ENCODE measurements around the gene DPYD.

DPYD gene

DNA sequence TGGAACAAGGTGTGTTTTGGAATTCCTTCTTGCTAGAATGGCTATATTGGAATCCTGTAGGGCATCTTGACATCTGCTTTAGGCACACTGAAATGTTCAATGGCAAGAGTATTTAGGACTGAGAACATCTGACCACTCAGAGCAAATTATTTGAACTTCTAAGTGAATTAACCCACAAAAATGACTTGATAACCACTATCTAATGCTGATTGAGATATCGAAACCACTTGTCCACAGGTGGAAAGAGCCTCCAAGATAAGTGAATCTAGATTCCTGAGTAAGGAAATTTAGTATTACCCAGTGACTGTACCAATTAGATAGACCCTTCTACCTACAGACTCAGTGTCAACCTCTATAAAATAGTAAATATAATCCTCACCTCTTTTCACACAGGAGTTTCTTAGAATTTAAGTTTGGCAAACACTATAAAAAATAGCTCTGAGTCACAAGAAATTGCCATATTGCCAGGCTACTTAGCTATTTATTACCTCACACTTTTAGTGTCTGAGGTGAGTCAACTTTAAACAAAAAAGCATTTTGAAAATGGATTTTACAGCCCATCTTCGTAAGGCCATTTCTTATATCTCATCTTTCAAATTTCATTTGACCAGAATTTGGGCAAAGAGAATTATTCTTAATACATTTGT lies 777.5 kb downstream of the DPYD start:
- no peak for DNase-seq (ENCODE audit: low read depth)

DNA sequence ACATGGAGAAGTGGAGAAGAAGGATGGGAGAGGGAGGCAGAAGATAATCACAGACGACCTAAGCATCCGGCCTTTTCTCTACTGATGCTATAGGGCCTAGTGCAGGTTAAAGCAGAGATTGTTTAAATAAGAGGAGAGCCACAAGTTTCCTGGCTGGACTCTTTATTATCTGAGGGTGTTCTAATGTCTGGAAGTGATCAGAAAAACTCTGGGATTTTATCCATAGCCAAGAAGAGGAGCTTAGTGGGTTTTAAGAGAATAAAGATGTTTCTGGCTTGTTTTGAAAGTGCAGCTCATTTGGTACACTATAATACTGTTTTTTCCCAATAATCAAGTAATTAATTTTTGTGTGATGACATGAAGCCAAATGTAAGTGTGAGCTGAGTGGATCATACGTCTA lies 780.2 kb downstream of the DPYD start:
- DNase-seq (ENCODE audit: low read depth), result no peak

DNA sequence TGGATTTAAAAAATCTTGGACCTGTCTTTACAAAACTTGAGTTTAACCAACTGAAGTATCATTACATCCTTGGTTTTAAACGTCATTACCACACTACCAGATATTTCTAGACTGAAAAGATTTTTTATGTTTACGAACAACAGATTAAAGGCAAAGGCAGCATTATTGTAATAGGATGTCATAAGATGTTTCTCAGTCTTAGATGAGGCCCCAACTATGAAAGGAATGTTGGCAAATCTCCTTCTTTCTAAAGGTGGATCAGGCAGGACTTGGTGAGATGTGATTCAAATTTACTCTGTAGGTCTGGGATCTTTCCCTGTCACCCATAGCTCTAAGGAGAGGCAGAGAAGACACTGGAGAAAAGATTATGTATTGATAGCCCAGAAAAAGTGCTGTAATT lies 781.3 kb downstream of the DPYD start:
- no peak for DNase-seq (ENCODE audit: low read depth)

DNA sequence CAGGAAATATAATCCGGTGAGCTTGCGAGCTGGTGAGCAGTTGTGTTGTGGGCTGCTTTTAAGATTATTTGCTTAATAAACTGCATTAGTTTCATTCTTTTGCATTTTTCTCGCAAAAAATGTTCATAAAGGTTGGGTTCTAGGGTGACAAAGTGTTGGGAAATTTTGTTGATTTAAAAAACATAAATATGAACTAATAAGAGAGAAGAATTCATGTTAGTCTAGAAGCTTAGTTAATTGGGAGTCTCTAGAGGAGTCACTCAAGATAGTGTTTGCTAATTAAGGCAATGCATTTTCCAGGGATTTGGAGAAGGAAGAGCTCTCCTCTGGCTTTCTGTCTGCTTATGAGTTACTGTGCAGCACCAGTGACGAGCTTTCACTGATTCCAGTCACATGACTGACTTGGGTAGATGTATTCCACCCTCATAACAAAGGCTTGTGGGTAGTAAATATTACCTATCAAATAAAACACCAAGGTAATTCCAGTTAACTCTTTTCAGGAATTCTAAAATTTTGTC lies 782.3 kb downstream of the DPYD start:
- no peak for DNase-seq (ENCODE audit: low read depth)

DNA sequence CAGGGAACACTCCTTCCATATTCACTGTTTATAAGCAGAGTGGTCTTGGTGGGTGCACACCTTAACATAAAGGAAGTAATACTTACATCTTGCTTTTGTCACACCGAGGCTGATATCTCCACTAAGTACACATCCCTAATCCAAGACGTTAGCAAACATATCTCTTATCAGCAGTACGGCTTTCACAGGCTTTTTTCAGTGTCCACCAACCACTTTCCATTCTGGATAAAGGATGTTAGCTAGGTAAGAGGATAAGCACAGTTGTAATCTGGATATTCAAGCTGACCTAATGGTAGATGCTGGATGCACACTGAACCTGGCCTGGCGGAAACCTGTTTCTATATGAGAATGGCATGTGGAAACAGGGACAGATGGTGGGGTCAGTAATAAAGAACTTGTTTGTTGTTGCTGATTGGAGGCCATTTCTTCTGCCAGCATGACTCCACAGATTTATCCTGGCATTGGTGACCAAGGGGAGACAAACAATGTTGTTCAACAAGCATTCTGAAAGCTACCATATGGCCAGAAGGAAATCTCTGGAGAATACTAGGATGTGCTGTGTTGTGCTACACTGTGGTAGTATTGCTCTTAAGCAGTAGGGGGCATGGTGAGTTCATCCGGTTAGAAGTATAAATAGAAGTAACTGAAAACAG lies 782.8 kb downstream of the DPYD start:
- DNase-seq (ENCODE audit: low read depth), result no peak

DNA sequence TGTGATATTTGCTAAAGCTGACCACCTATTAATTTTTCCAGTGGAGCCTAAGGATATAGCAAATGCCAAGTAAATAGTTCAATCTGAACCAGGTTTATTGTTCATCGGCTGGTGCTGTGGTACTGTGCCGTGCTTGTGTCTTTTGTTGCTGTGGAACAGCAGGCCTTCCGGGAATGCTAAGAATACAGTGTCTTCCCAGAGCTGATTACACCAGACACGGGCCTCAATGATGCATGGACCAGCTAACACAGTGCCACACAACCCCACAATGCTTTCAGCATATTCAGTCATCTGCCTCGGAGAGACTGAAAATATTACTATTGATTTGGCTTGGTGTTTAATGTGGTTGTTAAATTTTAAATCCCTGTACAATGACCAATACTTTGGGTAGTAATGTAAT lies 783.8 kb downstream of the DPYD start:
- no peak for DNase-seq (ENCODE audit: low read depth)

DNA sequence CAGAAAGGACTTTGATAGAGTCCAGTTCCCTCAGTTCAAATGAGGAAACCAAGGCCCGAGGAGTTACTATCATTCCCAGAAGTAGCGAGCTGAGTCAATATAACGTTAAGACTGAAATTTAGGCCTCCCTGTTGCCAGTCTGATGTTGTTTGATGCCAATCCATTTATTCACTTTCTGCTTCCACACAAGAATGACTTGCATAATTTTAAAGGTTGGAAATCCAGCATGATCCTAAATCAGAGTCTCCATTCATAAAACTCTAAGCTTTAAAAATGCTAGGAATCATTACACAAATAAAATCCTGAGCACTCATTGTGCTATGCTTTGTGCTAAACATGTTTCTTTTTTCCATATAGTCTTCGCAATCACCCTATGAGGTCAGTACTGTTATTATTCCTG lies 784.9 kb downstream of the DPYD start:
- no peak for DNase-seq (ENCODE audit: low read depth)

DNA sequence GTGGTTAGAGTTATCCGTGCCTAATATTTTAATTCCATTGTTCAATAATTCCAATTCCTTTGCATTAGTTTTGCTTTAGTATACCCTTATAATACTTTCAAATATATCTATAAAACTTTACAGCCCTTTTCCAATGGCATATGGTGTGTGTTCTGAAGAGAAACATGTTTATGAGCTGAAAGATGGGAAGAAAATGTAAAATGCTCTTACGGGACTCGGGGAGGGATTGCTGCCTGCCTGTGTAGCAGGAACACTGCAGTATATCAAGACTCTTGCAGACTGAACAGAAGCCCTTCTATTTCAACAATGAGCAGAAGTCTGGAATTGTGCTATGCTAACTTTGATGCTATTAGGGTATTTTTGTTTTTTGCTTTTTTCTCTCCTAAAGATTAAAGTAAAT lies 792.4 kb downstream of the DPYD start:
- DNase-seq (ENCODE audit: low read depth), result no peak

DNA sequence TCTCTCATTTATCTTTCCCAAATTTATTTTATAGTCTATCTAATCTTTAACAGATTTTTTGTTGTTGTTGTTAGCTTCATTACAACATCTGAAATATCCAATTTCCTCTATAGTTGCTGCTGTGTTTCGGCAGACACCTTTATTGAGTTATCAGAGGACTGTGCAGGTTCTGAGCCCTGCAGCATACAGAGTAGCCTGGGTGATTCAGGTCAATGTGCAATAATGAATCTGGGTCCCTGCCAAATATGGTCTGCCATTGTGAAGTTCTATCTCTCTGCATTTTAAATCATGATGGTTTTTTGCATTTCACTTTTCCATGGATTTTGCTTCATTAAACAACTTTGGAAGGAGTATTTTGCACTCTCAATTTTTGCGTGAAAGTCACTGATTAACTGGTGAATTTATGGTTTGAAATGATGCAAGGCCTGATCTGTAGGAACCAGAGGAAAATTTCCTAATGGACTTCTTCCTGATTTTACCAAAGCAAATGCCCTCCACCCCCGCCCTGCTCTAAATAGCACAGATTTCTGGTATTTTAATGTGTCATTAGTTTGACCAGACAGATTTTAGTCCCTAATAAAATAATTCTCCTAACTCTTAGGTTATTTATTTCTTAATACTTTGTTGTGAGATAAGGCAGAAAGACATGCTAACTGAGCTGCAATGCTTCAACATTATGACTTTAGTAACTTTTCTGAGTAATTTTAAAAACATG lies 797.0 kb downstream of the DPYD start:
- no peak for DNase-seq (ENCODE audit: low read depth)

DNA sequence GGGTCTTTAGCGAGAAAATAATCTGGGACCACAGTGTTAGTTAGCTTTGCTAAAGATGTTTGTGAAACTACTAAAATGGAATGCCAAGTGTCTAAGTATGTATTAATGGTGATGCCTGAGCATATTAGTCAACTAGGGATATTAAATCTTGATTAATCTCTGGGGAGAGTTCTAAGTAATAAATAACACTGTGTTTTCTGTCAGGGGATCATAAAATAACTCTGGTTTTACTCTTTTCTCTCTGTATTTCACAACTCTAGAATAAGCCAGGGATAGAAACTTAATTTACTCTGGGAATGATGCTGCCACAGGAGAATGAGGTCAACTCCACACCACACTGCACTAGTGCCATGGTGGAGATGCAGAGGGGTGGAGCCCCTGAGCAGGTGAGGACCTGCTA lies 800.0 kb downstream of the DPYD start:
- DNase-seq (ENCODE audit: low read depth), result no peak

DNA sequence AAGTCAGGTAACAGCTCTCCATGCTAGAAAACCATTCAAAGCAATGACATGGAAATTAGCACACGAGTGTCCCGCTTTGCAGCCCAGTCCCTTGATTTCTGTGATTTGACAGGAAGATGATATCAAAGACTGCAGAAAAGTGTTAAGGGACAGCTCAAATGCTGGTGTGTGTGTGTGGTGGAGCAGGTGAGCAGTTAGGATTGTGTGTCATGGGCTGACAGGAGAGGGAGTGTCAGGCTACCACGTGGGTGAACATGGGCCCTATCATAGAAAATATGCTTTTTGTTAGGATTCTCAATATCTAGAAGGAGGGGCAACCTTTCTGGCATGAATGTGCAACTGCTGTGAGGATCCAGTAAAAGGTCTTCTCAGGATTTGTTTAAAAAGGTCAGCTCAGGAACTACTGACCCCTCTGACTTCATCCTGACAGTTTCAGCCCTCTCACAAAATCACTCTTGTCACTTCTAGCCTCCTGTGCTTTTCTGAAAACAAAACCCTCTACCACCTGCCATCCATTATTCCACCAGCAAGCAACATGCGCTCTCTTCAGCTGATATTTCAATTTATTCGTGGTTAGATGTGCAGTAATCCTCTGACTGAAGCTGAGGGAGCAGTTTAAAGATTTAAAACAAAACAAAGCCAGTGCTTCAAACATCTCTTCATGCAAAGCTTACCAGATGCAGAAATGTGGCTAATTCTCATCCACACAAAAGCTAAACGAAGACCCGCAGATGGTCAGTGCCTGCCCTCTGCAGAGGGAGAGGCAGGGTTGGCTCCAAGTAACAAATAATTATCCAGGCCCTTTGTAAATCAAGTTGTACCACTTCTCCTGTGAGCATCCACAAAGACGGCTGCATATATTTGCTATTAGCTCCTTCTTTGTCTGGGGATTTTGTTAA lies 801.3 kb downstream of the DPYD start:
- no peak for DNase-seq (ENCODE audit: low read depth)

DNA sequence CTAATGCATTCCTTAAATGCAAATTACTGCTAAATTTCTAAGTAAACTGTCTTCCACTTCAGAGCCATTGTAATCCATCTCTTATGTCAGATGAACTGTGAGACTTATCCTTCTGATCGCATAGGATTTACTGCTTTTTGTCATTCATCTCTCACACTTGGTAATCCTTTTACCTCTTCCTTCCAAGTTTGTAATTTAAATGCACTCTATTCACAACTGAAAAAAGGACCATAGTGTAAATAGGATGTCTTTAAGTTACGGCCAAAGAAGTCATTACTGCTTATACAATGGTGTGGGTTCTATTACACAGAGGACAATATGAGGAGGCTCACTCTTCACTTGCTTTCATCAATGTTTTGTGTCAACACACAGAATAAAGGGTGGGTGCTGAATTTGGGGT lies 806.0 kb downstream of the DPYD start:
- DNase-seq (ENCODE audit: low read depth), result no peak

DNA sequence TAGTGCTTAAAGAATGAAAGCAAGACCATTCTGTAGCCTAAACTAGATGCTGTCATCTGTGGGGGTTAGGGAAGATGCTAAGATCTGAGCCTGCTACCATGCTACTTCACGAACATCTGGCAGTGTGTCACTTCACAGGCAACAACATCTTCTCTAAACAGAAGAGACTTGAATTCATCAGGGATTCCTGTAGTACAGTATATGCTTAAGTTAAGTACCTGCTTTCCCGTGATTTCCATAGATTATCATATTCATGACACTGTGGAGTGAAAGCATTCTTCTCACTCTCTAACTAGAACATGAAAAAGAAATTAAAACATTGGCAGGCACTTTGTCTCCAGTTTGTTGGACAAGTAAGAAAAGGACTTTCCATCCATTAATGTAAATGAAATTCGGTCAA lies 808.4 kb downstream of the DPYD start:
- DNase-seq (ENCODE audit: low read depth), result no peak

DNA sequence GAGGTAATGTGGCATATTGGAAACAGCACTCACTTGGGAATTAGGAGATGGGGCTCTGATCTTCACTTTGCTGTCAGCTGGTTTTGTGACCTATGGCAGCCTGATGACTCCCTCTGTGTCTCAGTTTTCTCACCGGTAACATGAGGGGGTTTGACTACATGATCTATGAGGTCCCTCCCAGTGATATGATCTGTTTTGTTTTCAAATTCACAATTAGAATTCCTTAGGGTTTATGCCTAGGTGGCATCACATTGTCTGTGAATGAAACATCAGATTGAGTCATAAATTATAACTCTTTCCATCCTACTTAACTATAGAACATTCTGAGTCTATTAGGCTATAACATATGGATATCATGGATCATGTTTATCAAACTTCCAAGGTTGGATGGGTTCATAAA lies 812.7 kb downstream of the DPYD start:
- DNase-seq (ENCODE audit: low read depth), result no peak

DNA sequence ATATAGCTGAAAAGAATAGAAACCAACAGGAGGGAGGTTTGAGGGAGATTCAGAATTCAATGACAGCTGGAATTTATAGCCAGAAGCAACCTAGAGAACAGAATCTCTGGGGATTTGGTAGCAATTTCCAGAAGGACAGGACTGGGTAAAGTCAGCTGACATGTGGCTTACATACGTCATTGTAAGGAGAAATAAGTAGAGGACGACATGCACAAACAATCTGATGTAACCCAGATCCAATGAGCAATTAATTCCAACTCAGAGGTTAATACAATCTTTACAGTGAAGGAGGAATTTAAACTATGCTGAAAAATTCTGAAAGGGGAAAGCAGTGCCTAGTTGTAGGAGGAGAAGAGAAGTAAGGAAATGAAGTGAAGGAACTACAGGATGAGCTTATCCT lies 815.3 kb downstream of the DPYD start:
- DNase-seq (ENCODE audit: low read depth), result no peak

DNA sequence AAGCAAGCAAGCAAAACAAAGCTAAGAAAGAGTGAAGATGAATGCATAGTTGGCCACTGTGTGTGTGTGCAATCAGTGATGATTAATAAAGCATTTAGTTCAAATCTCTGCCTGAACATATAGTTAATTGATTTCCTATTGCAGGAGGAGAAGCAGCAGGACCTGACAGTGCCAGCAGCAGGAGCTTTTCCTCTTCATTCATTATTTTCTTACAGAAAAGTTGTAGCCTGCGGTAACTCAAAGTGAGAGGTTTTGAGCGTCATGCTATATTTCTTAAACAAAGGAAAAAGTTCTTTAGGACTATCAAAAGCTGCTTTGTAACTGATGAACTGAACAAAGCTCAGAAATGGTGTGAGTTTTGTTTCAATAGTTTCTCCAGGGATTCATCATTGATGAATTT lies 819.3 kb downstream of the DPYD start:
- no peak for DNase-seq (ENCODE audit: low read depth)

DNA sequence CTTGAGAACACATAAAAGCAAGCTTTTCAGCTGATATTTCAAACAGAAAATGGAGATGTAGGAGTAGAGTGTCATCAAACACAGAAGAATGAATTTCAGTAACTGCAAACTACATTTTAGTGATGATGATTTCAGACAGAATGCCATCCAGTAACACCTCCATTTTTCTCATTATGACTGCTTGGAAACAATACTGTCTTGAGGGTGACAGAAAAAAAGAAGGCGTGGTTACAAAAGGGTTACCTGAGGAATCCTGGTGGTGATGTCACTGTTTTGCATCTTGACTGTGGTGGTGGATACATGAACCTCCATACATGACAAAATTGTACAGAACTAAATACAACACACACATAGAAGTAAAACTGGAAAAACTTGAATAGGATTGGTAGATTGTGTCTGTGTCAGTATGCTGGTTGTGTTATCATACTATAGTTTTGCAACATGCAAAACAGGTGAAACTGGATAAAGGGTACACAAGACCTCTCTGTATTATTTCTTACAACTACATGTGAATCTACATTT lies 823.4 kb downstream of the DPYD start:
- no peak for DNase-seq (ENCODE audit: low read depth)

DNA sequence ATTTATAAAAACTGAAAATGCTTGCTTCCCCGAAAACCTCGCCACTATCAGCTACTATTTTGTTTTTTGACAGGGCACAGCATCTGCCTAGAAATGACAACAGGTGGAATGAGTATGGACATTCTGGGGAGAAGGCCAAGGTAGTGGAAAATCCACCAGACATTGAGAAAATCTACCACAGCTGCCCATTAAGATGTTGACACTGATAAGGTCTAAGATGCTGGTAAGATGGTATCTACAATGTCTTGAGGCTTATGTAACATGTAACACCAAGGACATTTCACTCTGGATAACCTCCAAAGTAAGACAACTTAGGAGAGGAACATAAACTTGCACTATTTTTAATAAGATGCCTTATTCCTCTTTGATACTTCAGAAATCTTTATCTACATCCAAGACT lies 825.1 kb downstream of the DPYD start:
- no peak for DNase-seq (ENCODE audit: low read depth)

DNA sequence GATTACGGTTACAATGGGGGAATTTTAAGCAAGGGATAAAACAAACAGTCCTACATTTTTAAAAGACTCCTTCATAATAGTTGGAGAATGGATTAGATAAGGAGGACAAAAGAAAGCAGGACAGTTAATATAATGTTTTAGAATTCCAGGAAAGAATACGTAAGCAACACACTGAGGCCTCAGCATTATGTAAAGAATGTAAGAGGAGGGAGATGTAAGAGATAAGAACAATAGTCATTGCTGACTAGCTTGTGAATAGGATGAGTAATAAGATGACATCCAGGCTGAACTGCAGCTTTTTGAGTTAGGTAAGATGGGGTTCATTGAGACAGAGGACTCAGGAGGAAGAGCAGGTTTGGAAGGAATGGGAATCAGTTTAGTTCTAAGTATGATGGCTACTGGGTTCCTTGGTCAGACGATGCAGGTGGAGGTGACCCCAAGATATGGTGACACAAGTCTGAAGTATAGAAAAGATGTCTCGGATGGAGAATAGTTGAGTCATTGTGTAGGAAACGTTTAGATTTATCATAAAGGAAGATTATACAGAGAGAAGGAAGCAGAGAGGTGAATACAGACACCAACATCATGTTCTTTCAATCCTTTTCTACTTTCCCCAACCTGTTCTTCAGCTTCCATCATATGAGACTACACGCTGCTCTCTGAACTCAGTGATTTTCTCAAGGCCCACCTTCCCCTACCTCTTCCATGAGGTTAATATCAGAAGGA lies 826.4 kb downstream of the DPYD start:
- no peak for DNase-seq (ENCODE audit: low read depth)

DNA sequence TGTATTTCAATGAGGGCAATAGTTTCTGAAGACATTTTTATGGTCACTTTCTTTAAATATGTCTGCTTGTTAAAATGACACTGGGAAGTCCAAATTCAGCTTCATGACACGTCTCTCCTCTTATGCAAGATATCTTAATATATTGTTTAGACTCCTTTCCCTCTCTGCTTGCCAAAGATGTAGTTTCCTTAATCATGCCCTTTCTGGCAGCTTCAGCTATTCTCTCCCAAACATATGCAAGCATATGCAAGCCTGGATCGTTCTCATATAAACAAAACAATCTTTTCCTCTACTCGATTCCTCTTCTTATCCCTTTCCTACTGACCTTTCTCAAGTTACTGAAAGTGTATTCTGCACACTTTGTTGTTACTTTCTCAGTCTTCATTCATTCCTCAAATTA lies 827.1 kb downstream of the DPYD start:
- DNase-seq (ENCODE audit: low read depth), result no peak

DNA sequence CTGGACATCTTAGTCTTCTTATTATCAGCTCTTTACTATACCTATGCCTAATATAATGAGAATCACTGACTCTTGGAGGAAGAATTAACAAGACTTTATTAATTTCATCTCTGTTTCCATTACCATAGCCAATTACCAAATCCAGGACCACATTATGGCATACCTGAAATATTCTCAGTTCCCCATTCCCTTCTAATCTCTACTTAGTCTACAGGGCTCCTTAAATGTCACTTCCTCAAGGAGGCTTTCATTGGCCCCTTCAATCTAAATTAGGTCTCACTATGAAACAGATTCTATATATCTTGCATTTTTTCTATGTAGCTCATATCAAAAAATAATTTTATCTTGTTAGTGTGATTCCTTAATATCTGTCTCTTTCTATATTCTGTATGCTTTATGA lies 828.0 kb downstream of the DPYD start:
- DNase-seq (ENCODE audit: low read depth), result no peak
